Aorta (tissue), 5 donors: Measurements from ENCODE around the gene COL5A1. TPM values are rescaled to one million over a fixed set of nuclear protein-coding genes. Genes with fewer than 3 reads are reported as not detected.
"Not testable (repeated sequence)": the region's sequence is repeated elsewhere in the genome, so short reads cannot be mapped to it uniquely, and the experiment has no call there.

Experiments
- ATAC-seq: fragments of 200-7000 bp; cut with Tn5 transposase; one replicate; pipeline ENCODE4 v1.9.1; 2022; ENCODE audit warnings: moderate library complexity; ENCODE audit not compliant: low FRiP score
- DNase-seq, 2 donors: peaks; one replicate each; pipeline ENCODE4 v3.0.0-alpha.2; 2020
- H3K27ac ChIP-seq, 2 donors: one replicate each; pipeline ENCODE4 v1.5.1; 2013; ENCODE audit warnings: low read length in 2 of 2, mild to moderate bottlenecking in 2 of 2, moderate library complexity in 2 of 2, control low read depth in 1 of 2, inconsistent platforms in 1 of 2, low read depth in 1 of 2
- H3K27me3 ChIP-seq, 2 donors: one replicate each; pipeline ENCODE4 v1.6.1; 2013; ENCODE audit warnings: control low read depth in 1 of 2, low read length in 1 of 2, mild to moderate bottlenecking in 1 of 2, moderate library complexity in 1 of 2; ENCODE audit not compliant: insufficient read depth in 2 of 2, control insufficient read depth in 1 of 2
- H3K36me3 ChIP-seq, 2 donors: one replicate each; pipeline ENCODE4 v1.6.1; 2013; ENCODE audit warnings: control low read depth in 1 of 2, low read length in 1 of 2, mild to moderate bottlenecking in 1 of 2; ENCODE audit not compliant: insufficient read depth in 2 of 2, control insufficient read depth in 1 of 2
- H3K4me1 ChIP-seq, 2 donors: one replicate each; pipeline ENCODE4 v1.6.1; 2013; ENCODE audit warnings: low read length in 2 of 2, control low read depth in 1 of 2, mild to moderate bottlenecking in 1 of 2, moderate library complexity in 1 of 2; ENCODE audit not compliant: insufficient read depth in 2 of 2, control insufficient read depth in 1 of 2
- H3K4me3 ChIP-seq, 2 donors: one replicate each; pipeline ENCODE4 v1.5.1; 2013; ENCODE audit warnings: low read length in 2 of 2, control low read depth in 1 of 2, mild to moderate bottlenecking in 1 of 2
- H3K9me3 ChIP-seq: one replicate; pipeline ENCODE4 v1.6.1; 2013; ENCODE audit warnings: mild to moderate bottlenecking, low read length; ENCODE audit not compliant: control insufficient read depth
- WGBS, 2 donors: extraction: QIAGEN DNeasy Blood & Tissue Kit; methylation state at CpG; one replicate each; pipeline ENCODE4 v1.1.7; 2013; 5-methylcytosine and 5-hydroxymethylcytosine counted together
- intact Hi-C, 2 donors: fragments of 100-400 bp; cut with DNase I; formaldehyde crosslinking; loops; one replicate each; pipeline versions ENCODE4 v1.14.2 to v1.15.0; 2022
- polyA plus RNA-seq, 2 donors: library from polyadenylated mRNA; stranded (reverse); fragments of 200-250 nt; gene quantifications; one replicate each; pipeline ENCODE4 v1.2.3, GENCODE V29; 2013
- total RNA-seq, 2 donors: library from RNA; stranded (reverse); fragmentation: NEBNext Ultra II Directional; extraction: Animal tissue kit (Norgen Biotek cat#: 25700); gene quantifications; one replicate each; pipeline ENCODE4 v1.2.1, GENCODE V29; 2021
- donor health status: healthy with polysubstance abuse.
- donor health status: Bipolar disorder and iron deficiency.
- donor health status: DM: no; HTN: no; CAD: no.
- donor health status: DM: no; HTN: no; CAD: no.
- donor health status: DM: yes; HTN: yes; CAD: no.

Gene COL5A1
- total and polyA plus RNA-seq, 4 donors, result 18.7 to 159 (median 82.8) TPM

GRCh38 chr9:134681061-134681661 lies 39.6 kb downstream of the COL5A1 start:
- H3K4me3 ChIP-seq, result no peak overlapping the region
- no peaks in the 10 kb centered on the region for H3K27me3 ChIP-seq
- peak overlapping the region in 1 of 2 donors; percentile 49 for H3K27ac ChIP-seq
- intact Hi-C loops, result no loop called here
- WGBS, 2 donors, result 9 to 10% methylated on average over 22 of the region's 22 CpGs
- peak in 1 of 2 donors; percentile 79 for DNase-seq
- H3K36me3 ChIP-seq, result no peaks in the 10 kb centered on the region
- peaks cover 0 to 2% of the 10 kb centered on the region in 2 donors for H3K4me1 ChIP-seq
- no peaks in the 10 kb centered on the region for H3K9me3 ChIP-seq
- ATAC-seq, result peak; percentile 33

- ATAC-seq (peak; percentile 21), DNase-seq (peak; percentile 51 to 79)
- WGBS, 2 donors, result 23 to 26% methylated on average over 15 of the region's 15 CpGs
- Histone ChIP-seq H3K27me3 (no peaks in the 10 kb centered on the region), H3K9me3 (no peaks in the 10 kb centered on the region), H3K27ac (peak overlapping the region in 1 of 2 donors; percentile 49), H3K4me1 (peaks cover 0 to 2% of the 10 kb centered on the region in 2 donors), H3K4me3 (no peak overlapping the region), H3K36me3 (no peaks in the 10 kb centered on the region)
- intact Hi-C loops, result no loop called here
Measured at GRCh38 chr9:134682026-134682425, 40.4 kb downstream of the COL5A1 start.

- intact Hi-C loops, result no loop called here
- Histone ChIP-seq H3K27ac (peak overlapping the region in 1 of 2 donors; percentile 49), H3K27me3 (no peaks in the 10 kb centered on the region), H3K4me1 (peaks cover 0 to 2% of the 10 kb centered on the region in 2 donors), H3K36me3 (no peaks in the 10 kb centered on the region), H3K9me3 (no peaks in the 10 kb centered on the region), H3K4me3 (no peak overlapping the region)
- 67 to 74% methylated on average over 25 of the region's 25 CpGs for WGBS, 2 donors
- DNase-seq (peak; percentile 37 to 71), ATAC-seq (no peak)
Measured at GRCh38 chr9:134682651-134683364, 41.2 kb downstream of the COL5A1 start.

GRCh38 chr9:134683714-134684374 lies 42.2 kb downstream of the COL5A1 start:
- intact Hi-C loops, result no loop called here
- Histone ChIP-seq H3K27ac (no peak overlapping the region), H3K4me1 (peaks cover 0 to 2% of the 10 kb centered on the region in 2 donors)

GRCh38 chr9:134684375-134684723 lies 42.7 kb downstream of the COL5A1 start:
- Histone ChIP-seq H3K4me3 (no peak overlapping the region), H3K27ac (no peak overlapping the region), H3K27me3 (no peaks in the 10 kb centered on the region), H3K4me1 (peaks cover 0 to 2% of the 10 kb centered on the region in 2 donors), H3K9me3 (no peaks in the 10 kb centered on the region), H3K36me3 (no peaks in the 10 kb centered on the region)
- ATAC-seq (no peak), DNase-seq (peak; percentile 28 to 58)
- WGBS, 2 donors, result 95% methylated on average over 3 of the region's 3 CpGs
- intact Hi-C loops, result no loop called here

More at GRCh38 chr9:134683714-134684374, 42.2 kb downstream of the COL5A1 start:
- no peaks in the 10 kb centered on the region for H3K27me3 ChIP-seq
- no peaks in the 10 kb centered on the region for H3K9me3 ChIP-seq
- H3K4me3 ChIP-seq, result no peak overlapping the region
- ATAC-seq (peak; percentile 38), DNase-seq (peak; percentile 58 to 95)
- no peaks in the 10 kb centered on the region for H3K36me3 ChIP-seq
- 47 to 52% methylated on average over 22 of the region's 22 CpGs for WGBS, 2 donors

- not testable (repeated sequence) for H3K9me3 ChIP-seq, H3K4me1 ChIP-seq, H3K36me3 ChIP-seq, ATAC-seq, H3K4me3 ChIP-seq, H3K27me3 ChIP-seq, H3K27ac ChIP-seq, DNase-seq
- intact Hi-C loops, result loop anchor here in 1 of 2 donors (5.0 kb wide), 1 partner anchor 233 kb away; no protein-coding TSS in a partner anchor
Measured at GRCh38 chr9:134684941-134685340, 43.3 kb downstream of the COL5A1 start.

- no peak overlapping the region for H3K27ac ChIP-seq
- H3K9me3 ChIP-seq, result no peaks in the 10 kb centered on the region
- no peaks in the 10 kb centered on the region for H3K36me3 ChIP-seq
- H3K27me3 ChIP-seq, result no peaks in the 10 kb centered on the region
- WGBS, 2 donors, result 96 to 97% methylated on average over 3 of the region's 3 CpGs
- peaks cover 0 to 2% of the 10 kb centered on the region in 2 donors for H3K4me1 ChIP-seq
- DNase-seq (no peak), ATAC-seq (no peak)
- intact Hi-C loops, result loop anchor here in 1 of 2 donors (5.0 kb wide), 1 partner anchor 233 kb away; no protein-coding TSS in a partner anchor
- H3K4me3 ChIP-seq, result no peak overlapping the region
Measured at GRCh38 chr9:134685784-134686183, 44.2 kb downstream of the COL5A1 start.

- Histone ChIP-seq H3K27ac (no peak overlapping the region), H3K9me3 (no peaks in the 10 kb centered on the region), H3K4me1 (no peaks in the 10 kb centered on the region), H3K36me3 (no peaks in the 10 kb centered on the region), H3K4me3 (no peak overlapping the region), H3K27me3 (no peaks in the 10 kb centered on the region)
- WGBS, 2 donors, result 79 to 82% methylated on average over 9 of the region's 9 CpGs
- ATAC-seq (no peak), DNase-seq (peak in 1 of 2 donors; percentile 34)
- intact Hi-C loops, result loop anchor here in 1 of 2 donors (5.0 kb wide), 1 partner anchor 235 kb away; no protein-coding TSS in a partner anchor
Measured at GRCh38 chr9:134686896-134687295, 45.3 kb downstream of the COL5A1 start.
